Esophagus muscularis mucosa (tissue), 4 donors: ENCODE results near the gene LGI1. TPM values are rescaled to one million over a fixed set of nuclear protein-coding genes. Genes with fewer than 3 reads are reported as not detected.
"Not testable (repeated sequence)": the region's sequence is repeated elsewhere in the genome, so short reads cannot be mapped to it uniquely, and the experiment has no call there.

Experiments
- DNase-seq: peaks from one replicate; pipeline ENCODE4 v3.0.0-alpha.2; 2017; ENCODE audit errors: extremely low spot score
- H3K27ac ChIP-seq, 4 donors: fragments of 200-600 bp; sonication (generic); replicated peaks in 1 of 4; 1 replicate in 3 of 4; 2 replicates in 1 of 4; pipeline ENCODE4 v1.5.1; 2016 to 2019; ENCODE audit warnings: mild to moderate bottlenecking in 1 of 4
- H3K27me3 ChIP-seq, 4 donors: fragments of 200-600 bp; sonication (generic); one replicate each; pipeline versions ENCODE4 v1.5.1 to v1.6.0; 2016 to 2019
- H3K36me3 ChIP-seq, 4 donors: fragments of 200-600 bp; sonication (generic); one replicate each; pipeline ENCODE4 v1.5.1; 2016 to 2019
- H3K4me1 ChIP-seq, 4 donors: fragments of 200-600 bp; sonication (generic); one replicate each; pipeline ENCODE4 v1.5.1; 2016 to 2019
- H3K4me3 ChIP-seq, 4 donors: fragments of 200-600 bp; sonication (generic); 1 replicate in 2 of 4; 2 replicates in 2 of 4; pipeline ENCODE4 v1.5.1; 2016 to 2019; ENCODE audit warnings: mild to moderate bottlenecking in 4 of 4, moderate library complexity in 1 of 4
- H3K9me3 ChIP-seq, 4 donors: fragments of 200-600 bp; sonication (generic); 1 replicate in 3 of 4; 2 replicates in 1 of 4; pipeline ENCODE4 v1.5.1; 2016 to 2019
- EP300 ChIP-seq: sonication (generic); formaldehyde crosslinking; IDR thresholded peaks from one replicate; pipeline ENCODE4 v1.6.1; 2017; ENCODE audit warnings: antibody characterized with exemption
- POLR2A ChIP-seq: fragments of 450-650 bp; IDR thresholded peaks from one replicate; pipeline ENCODE4 v1.6.1; 2017; ENCODE audit warnings: antibody characterized with exemption, moderate library complexity, mild to moderate bottlenecking, low read depth
- POLR2AphosphoS5 ChIP-seq, 2 donors: sonication (generic); formaldehyde crosslinking; IDR thresholded peaks; one replicate each; pipeline ENCODE4 v1.6.1; 2017; ENCODE audit warnings: antibody characterized with exemption in 2 of 2
- WGBS: methylation state at CpG from one replicate; pipeline ENCODE4 v1.1.5; 2018; 5-methylcytosine and 5-hydroxymethylcytosine counted together
- intact Hi-C: fragments of 100-400 bp; cut with DNase I; formaldehyde crosslinking; loops from one replicate; pipeline ENCODE4 v1.15.1; 2023
- total RNA-seq, 4 donors: library from RNA; depleted of rRNA; stranded (reverse); fragments of >200 nt; gene quantifications; one replicate each; pipeline versions ENCODE4 v1.1.0 to v1.2.1, GENCODE V29; 2016
- TF ChIP-seq, protein P1 (sequence below), 3 experiments: fragments of 200-600 bp in 2 of 3; fragments of 450-650 bp in 1 of 3; sonication (generic) in 2 of 3; IDR thresholded peaks; one replicate each; pipeline ENCODE4 v1.5.1; 2017 to 2019; ENCODE audit warnings: antibody characterized with exemption in 3 of 3, mild to moderate bottlenecking in 2 of 3, moderate library complexity in 1 of 3

LGI1 gene
- total RNA-seq, 4 donors from 2014 or later: 0.17 to 0.69 (median 0.32) TPM; not detected in 1

DNA sequence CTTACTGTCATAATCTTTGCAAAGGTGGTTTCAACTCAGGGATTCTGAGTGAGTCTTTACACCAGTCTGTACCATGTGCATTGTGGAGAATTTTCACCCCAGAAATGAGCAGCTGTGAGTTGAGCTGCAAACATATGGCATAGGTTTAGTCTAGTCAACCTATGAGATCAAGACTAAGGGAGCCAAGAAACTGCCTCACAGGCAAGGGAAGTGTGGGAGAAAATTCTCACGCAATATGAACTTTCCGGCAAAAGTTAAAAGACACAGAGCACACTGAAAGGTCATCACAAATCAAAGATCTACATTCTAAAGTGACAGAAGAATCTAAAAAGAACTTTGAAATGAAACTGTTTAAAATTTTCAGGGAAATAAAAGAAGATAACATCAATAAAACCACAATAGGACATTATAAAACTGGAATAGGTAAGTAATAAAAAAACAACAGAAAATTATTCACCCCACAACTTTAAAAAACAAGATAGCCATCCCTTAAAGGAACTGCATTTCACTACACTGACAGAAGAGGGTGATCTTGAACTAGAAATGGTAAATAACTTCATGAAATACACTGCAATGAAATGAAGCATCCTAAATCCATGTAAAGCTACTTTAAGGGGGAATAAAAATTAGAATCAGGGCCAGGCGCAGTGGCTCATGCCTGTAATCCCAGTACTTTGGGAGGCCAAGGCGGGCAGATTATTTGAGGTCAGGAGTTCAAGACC is 63.5 kb downstream of the LGI1 start:
- DNase-seq: no peak
- no peaks in the 10 kb centered on the region for H3K9me3 ChIP-seq
- no peak overlapping the region for H3K27ac ChIP-seq
- 67% methylated on average over 4 of the region's 4 CpGs for WGBS
- no peaks in the 10 kb centered on the region for H3K36me3 ChIP-seq
- H3K27me3 ChIP-seq: peaks cover 0 to 8% (median 0%) of the 10 kb centered on the region in 4 donors
- H3K4me3 ChIP-seq: no peak overlapping the region
- intact Hi-C loops: no loop called here
- H3K4me1 ChIP-seq: peaks cover 0 to 3% (median 1%) of the 10 kb centered on the region in 4 donors
- TF ChIP-seq, protein P1, sequence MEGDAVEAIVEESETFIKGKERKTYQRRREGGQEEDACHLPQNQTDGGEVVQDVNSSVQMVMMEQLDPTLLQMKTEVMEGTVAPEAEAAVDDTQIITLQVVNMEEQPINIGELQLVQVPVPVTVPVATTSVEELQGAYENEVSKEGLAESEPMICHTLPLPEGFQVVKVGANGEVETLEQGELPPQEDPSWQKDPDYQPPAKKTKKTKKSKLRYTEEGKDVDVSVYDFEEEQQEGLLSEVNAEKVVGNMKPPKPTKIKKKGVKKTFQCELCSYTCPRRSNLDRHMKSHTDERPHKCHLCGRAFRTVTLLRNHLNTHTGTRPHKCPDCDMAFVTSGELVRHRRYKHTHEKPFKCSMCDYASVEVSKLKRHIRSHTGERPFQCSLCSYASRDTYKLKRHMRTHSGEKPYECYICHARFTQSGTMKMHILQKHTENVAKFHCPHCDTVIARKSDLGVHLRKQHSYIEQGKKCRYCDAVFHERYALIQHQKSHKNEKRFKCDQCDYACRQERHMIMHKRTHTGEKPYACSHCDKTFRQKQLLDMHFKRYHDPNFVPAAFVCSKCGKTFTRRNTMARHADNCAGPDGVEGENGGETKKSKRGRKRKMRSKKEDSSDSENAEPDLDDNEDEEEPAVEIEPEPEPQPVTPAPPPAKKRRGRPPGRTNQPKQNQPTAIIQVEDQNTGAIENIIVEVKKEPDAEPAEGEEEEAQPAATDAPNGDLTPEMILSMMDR (IDR thresholded peaks at IDR 0.05): peak in 1 of 3 experiments; percentile 33
- TF ChIP-seq POLR2A: no peak

DNA sequence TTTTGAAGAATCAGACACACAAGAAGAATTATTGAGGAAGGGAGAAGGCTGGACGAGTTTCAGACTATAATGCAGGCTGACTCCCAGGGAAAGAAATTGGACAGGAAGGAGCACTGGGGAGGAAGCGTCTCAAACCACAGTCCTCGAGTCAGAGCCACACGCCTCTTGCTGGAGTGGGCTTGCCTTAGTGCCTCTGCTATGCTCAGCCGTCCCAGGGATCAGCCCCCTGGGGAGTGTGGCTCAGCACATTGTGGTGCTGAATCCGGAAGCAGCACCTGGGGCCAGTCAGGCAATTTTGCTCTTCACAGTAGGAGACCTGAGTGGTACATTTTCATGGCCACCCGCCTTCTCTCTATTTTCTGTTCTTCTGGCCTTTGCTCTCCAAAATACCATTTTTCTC is 68.6 kb downstream of the LGI1 start:
- intact Hi-C loops: no loop called here
- no peak overlapping the region for H3K27ac ChIP-seq
- H3K9me3 ChIP-seq: no peaks in the 10 kb centered on the region
- no peak for TF ChIP-seq EP300
- TF ChIP-seq POLR2A: no peak
- TF ChIP-seq, protein P1 (IDR thresholded peaks at IDR 0.05): no peak
- TF ChIP-seq POLR2AphosphoS5 (IDR thresholded peaks at IDR 0.05): no peak
- H3K4me1 ChIP-seq: no peaks in the 10 kb centered on the region
- H3K36me3 ChIP-seq: no peaks in the 10 kb centered on the region
- 38% methylated on average over 7 of the region's 7 CpGs for WGBS
- peaks cover 0 to 5% (median 0%) of the 10 kb centered on the region in 4 donors for H3K27me3 ChIP-seq
- DNase-seq: peak; percentile 70
- no peak overlapping the region for H3K4me3 ChIP-seq

DNA sequence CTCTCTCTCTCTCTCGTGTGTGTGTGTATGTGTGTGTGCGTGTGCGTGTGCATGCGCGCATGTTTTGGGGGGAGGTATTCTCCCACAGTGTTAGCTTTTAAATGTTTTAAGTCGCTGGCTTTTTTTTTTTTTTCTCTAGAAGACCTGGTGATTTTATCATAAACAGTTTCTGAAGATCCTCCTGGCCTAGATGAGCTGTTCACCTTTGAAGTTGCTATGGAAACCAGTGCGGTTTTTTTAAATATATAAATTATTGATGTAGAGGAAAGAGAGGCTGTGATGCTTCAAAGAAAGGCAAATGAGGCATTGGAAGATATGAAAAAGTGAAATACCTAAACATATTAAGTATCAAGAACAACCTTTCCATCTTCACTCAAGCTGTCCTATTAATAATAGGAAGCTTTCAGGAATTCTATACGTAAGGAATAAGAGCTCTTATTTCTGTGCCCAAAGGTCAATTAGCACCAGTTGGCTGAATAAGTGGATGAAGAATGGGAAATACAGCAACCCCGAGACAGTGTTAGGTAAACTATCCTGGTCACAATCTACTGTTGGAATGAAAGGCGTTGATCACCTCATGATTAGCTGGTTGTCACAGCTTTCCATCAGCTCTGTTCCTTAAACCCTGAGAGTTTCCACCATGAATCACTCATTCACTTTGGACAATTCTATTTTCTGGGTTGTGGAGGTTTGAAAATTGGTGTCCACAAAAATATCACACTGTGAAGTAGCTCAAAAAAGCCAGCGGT is 69.5 kb downstream of the LGI1 start:
- H3K4me3 ChIP-seq: no peak overlapping the region
- no peaks in the 10 kb centered on the region for H3K9me3 ChIP-seq
- WGBS: 80% methylated on average over 11 of the region's 11 CpGs
- H3K27me3 ChIP-seq: peaks cover 0 to 5% (median 0%) of the 10 kb centered on the region in 4 donors
- H3K36me3 ChIP-seq: no peaks in the 10 kb centered on the region
- H3K27ac ChIP-seq: no peak overlapping the region
- H3K4me1 ChIP-seq: no peaks in the 10 kb centered on the region
- TF ChIP-seq POLR2A (no peak), EP300 (no peak), POLR2AphosphoS5 (IDR thresholded peaks at IDR 0.05) (no peak)
- TF ChIP-seq, protein P1 (IDR thresholded peaks at IDR 0.05): no peak
- intact Hi-C loops: no loop called here
- peak; percentile 12 for DNase-seq

DNA sequence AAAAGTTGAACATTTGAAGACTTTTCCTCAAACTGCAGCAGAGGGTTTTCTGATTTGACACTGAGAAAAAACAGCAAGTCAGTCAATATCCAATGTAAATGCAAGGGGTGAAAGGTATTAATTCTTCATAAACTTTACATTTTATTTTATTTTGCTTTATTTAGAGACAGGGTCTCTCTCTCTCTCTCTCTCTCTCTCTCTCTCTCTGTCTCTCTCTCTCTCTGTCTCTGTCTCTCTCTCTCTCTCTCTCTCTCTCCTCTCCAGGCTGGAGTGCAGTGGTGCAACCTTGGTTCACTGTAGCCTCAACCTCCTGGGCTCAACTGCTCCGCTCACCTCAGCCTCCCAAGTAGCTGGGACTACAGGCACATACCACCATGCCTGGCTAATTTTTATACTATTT is 73.3 kb downstream of the LGI1 start:
- intact Hi-C loops, H3K36me3 ChIP-seq, H3K4me1 ChIP-seq, H3K27ac ChIP-seq, H3K4me3 ChIP-seq, H3K27me3 ChIP-seq, DNase-seq: not testable (repeated sequence)
- H3K9me3 ChIP-seq: peaks cover 0 to 12% (median 5%) of the 10 kb centered on the region in 4 donors
- 100% methylated on average over 1 of the region's 1 CpG for WGBS

DNA sequence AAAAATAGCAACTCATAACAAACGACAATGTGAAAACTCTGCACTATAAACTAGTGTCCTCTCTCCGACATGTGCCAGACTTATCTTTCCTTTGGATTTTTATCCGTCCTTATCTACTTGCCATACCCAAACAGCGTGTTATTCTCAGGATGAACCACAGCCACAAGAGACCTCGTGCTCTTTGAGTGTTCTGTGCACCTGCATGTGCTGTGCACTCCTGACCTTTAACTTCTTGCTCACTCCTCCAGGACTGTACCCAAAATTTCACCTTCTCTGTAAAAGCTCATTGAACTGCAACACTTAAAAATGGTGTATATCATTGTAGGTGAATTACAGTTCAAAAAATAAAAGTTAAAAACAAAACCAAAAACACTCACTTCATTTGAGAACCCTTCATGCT is 78.0 kb downstream of the LGI1 start:
- Histone ChIP-seq H3K27me3 (no peaks in the 10 kb centered on the region), H3K4me3 (no peak overlapping the region), H3K27ac (no peak overlapping the region), H3K4me1 (no peaks in the 10 kb centered on the region), H3K36me3 (no peaks in the 10 kb centered on the region), H3K9me3 (peaks cover 0 to 12% (median 5%) of the 10 kb centered on the region in 4 donors)
- TF ChIP-seq EP300 (no peak), POLR2AphosphoS5 (IDR thresholded peaks at IDR 0.05) (no peak), POLR2A (no peak)
- TF ChIP-seq, protein P1 (IDR thresholded peaks at IDR 0.05): no peak
- intact Hi-C loops: no loop called here
- WGBS: 58% methylated on average over 5 of the region's 5 CpGs
- no peak for DNase-seq
